Mucosa of stomach (tissue), 1 donor: ENCODE data around the gene BPIFB4.

ENCODE experiments used
- H3K27me3 ChIP-seq: one replicate; pipeline ENCODE4 v1.7.0; 2013; ENCODE audit warnings: mild to moderate bottlenecking, low read length; ENCODE audit not compliant: control insufficient read depth, insufficient read depth
- H3K36me3 ChIP-seq: one replicate; pipeline ENCODE4 v1.7.0; 2013; ENCODE audit warnings: low read length; ENCODE audit not compliant: control insufficient read depth, insufficient read depth
- H3K4me1 ChIP-seq: one replicate; pipeline ENCODE4 v1.7.0; 2013; ENCODE audit warnings: mild to moderate bottlenecking, low read length; ENCODE audit not compliant: control insufficient read depth, insufficient read depth
- H3K4me3 ChIP-seq: one replicate; pipeline ENCODE4 v1.7.0; 2013; ENCODE audit warnings: low read length
- H3K9ac ChIP-seq: one replicate; pipeline ENCODE4 v1.7.0; 2013; ENCODE audit warnings: mild to moderate bottlenecking, low read length, moderate library complexity
- H3K9me3 ChIP-seq: one replicate; pipeline ENCODE4 v1.7.0; 2013; ENCODE audit warnings: mild to moderate bottlenecking, low read length, moderate library complexity; ENCODE audit not compliant: control insufficient read depth
- donor health status: Pancreatic carcinoma.

The BPIFB4 gene

DNA sequence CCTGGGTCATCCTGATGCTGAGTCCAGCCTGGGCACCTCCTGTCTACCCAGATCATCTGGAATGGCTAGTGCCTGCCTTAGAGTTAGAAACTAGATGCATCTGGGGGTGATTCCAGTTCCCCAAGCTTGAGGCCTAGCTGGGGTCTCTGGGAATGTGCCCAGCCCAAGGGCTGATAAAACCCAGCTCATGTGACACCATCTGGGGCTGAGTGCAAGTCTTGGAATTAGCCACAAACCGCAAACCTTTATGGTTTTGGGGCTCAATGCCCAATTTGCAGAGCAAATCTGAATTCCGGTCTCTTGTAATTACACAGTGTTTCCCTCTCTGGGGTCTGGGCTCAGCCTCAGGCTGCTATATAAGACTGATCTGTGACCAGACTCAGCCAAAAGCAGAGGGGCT, at the start of gene BPIFB4:
TSS of gene BPIFB4 (plus strand) at position 385 of the 400 bp plus-strand sequence. CDS start 1,884 bp downstream, outside the sequence.
- Histone ChIP-seq H3K4me3 (no peak within 1 kb of the TSS), H3K27me3 (peaks cover 6% of the 10 kb centered on the region), H3K9me3 (no peaks in the 10 kb centered on the region), H3K4me1 (no peaks in the 10 kb centered on the region), H3K9ac (no peak within 1 kb of the TSS), H3K36me3 (no peaks in the 10 kb centered on the region)

DNA sequence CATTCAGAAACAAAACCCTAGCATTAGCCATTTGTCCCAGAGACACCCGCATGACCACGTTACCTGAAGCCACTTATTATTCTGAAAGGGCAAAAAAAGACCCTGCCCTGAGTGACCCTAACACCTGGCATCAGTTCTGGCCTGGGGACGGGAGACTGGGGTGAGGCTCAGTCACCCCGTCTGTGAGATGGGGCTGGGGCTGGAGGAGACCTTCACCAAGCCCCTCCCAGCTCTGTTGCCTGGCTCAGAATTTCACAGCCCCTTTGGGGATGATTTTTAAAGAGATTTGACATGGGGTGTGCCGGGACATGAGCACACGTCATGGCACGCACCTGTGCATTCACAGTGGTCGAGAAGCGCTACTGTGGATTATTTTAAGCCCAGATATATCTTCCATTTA, 49.4 kb upstream of the BPIFB4 start:
- Histone ChIP-seq H3K27me3 (peaks cover 6% of the 10 kb centered on the region), H3K4me3 (no peak overlapping the region), H3K9me3 (no peaks in the 10 kb centered on the region), H3K4me1 (no peaks in the 10 kb centered on the region), H3K36me3 (no peaks in the 10 kb centered on the region), H3K9ac (no peak overlapping the region)

DNA sequence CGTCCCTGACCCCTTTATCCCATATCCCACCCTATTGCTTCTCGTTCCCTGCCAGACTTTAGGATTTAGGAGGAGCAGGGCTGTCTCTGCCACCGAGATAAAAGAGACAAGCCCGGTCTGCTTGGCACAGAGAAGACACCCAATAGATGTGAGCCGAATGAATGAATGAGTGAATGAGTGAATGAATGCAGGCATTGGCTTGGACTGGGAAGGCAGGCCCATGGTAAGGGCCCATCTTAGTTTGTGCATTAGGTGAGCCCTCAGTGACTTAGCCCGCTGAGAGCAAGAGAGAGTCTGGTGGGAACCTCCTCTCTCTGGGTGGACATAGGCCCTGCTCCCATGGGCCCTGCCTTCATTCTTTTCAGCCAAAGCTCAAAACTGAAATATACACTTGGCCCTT, 48.9 kb upstream of the BPIFB4 start:
- Histone ChIP-seq H3K9ac (no peak overlapping the region), H3K4me3 (no peak overlapping the region), H3K27me3 (peaks cover 6% of the 10 kb centered on the region), H3K9me3 (no peaks in the 10 kb centered on the region), H3K36me3 (no peaks in the 10 kb centered on the region), H3K4me1 (no peaks in the 10 kb centered on the region)

DNA sequence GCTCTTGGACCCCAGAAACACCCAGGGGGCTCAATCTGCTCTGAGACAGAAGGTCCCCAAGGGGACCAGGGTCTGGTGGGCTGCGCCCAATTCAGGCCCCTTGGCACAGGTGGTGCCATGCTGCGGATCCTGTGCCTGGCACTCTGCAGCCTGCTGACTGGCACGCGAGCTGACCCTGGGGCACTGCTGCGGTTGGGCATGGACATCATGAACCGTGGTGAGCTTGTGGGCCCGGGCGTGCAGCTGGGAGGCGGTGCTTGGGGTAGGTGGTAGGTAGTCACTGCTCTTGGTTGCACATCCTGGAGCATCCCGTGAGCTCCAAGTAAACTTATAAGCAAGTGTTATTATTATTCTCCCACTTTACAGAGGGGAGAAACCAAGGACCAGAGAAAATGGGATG, 47.9 kb upstream of the BPIFB4 start, which contains the start of gene BPIFB6:
TSS of gene BPIFB6 (plus strand) at position 118 of the 400 bp plus-strand sequence. CDS start at position 118, 0 bp downstream.
- Histone ChIP-seq H3K9ac (no peak within 1 kb of the TSS), H3K27me3 (peaks cover 6% of the 10 kb centered on the region), H3K4me3 (no peak within 1 kb of the TSS), H3K9me3 (no peaks in the 10 kb centered on the region), H3K4me1 (no peaks in the 10 kb centered on the region), H3K36me3 (no peaks in the 10 kb centered on the region)

DNA sequence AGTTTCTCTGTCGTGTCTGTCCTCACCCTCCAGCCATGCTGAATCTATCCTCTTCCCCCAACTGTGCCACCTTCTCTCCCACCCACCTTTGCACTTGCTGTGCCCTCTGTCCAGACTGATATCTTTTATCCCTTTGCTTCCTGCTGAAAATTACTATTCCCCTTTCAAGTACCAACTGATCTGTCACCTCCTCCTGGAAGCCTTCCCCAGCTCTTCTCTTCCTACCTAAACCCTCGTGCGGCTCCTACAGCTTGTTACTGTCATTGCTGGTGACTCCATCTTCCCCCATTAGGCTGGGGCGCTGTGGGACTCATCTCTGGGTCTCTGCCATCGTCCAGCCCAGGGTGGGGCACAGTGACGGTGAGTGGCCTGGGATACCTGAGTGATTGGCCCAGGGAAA, 46.9 kb upstream of the BPIFB4 start:
- H3K9me3 ChIP-seq: no peaks in the 10 kb centered on the region
- no peaks in the 10 kb centered on the region for H3K27me3 ChIP-seq
- no peaks in the 10 kb centered on the region for H3K4me1 ChIP-seq
- no peak overlapping the region for H3K4me3 ChIP-seq
- no peak overlapping the region for H3K9ac ChIP-seq
- H3K36me3 ChIP-seq: no peaks in the 10 kb centered on the region

DNA sequence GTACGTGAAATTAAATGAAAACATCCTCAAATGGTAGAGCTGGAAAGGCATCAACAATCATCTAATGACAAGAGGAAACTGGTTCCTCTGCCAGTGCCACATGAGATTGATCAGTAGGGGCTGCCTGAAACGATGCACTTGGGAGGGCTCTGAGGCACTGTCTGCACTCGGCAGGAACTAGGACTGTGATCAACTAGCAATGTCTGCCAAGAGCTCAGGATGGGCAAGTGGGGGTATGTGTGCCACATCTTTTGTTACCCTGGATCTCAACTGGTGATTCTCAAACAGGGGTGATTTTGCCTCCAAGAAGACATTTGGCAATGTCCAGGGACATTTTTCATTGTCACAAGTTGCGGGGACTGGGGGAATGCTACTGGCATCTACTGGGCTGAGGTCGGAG, 46.1 kb upstream of the BPIFB4 start:
- H3K9ac ChIP-seq: no peak overlapping the region
- no peaks in the 10 kb centered on the region for H3K4me1 ChIP-seq
- H3K36me3 ChIP-seq: no peaks in the 10 kb centered on the region
- H3K4me3 ChIP-seq: no peak overlapping the region
- H3K9me3 ChIP-seq: no peaks in the 10 kb centered on the region
- no peaks in the 10 kb centered on the region for H3K27me3 ChIP-seq

DNA sequence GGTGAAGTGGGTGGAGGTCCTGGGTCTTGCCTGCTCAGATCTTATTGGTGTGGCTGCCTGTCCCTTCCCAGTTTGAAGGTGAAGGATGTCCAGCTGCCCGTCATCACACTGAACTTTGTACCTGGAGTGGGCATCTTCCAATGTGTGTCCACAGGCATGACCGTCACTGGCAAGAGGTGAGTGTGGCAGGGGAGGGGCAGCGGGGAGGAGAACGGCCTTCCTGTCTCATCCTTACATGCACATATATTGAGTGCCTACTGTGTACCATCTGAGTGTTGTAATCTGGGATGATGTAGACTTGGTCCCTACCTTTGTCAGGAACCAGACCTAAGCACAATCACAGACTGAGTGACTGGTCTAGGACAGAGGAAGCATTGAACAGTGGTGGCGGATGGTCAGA, 45.3 kb upstream of the BPIFB4 start:
- H3K4me1 ChIP-seq: no peaks in the 10 kb centered on the region
- H3K9me3 ChIP-seq: no peaks in the 10 kb centered on the region
- no peaks in the 10 kb centered on the region for H3K27me3 ChIP-seq
- H3K36me3 ChIP-seq: no peaks in the 10 kb centered on the region
- no peak overlapping the region for H3K9ac ChIP-seq
- H3K4me3 ChIP-seq: no peak overlapping the region

DNA sequence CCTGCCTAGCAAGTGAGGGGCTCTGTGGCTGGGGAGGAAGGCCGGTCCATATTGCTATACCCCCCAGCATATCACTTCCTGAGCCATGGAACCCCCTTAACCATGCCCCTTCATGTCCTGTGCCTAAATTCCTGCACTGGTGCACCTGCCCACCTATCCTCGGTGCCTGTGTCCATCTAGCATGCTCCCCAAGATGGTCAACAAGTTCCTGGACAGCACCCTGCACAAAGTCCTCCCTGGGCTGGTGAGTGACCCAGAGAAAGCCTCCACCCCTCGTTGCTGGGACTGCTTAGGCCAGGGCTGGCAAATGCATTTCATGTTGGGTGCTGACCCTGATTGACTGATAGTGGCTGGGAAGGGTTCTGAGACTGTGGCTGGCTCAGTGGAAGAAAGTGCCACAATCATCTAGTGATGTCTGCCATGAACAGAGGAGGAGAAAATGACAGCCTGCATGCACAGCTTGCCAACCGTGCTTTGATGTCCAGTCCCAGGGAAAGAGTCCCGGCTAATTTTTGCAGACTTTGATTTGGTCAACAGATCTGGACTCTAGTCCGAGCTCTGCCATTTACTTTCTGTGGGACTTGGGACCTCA, 44.4 kb upstream of the BPIFB4 start:
- no peaks in the 10 kb centered on the region for H3K4me1 ChIP-seq
- H3K4me3 ChIP-seq: no peak overlapping the region
- H3K9me3 ChIP-seq: no peaks in the 10 kb centered on the region
- H3K9ac ChIP-seq: no peak overlapping the region
- no peaks in the 10 kb centered on the region for H3K27me3 ChIP-seq
- H3K36me3 ChIP-seq: no peaks in the 10 kb centered on the region

DNA sequence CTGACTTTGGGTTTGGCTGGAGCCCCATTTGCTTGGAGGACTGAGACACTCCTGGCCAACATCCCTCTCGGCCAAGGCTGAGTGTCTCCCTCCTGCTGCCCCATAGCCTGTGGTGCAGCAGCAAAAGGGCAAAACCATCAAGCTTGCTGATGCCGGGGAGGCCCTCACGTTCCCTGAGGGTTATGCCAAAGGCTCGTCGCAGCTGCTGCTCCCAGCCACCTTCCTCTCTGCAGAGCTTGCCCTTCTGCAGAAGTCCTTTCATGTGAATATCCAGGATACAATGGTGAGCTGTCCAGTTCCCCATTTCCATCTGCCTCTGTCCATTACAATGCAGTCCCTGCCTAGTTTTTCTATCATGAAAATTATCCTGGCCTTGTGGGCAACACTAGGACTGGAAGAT, 42.0 kb upstream of the BPIFB4 start:
- H3K9me3 ChIP-seq: no peaks in the 10 kb centered on the region
- no peaks in the 10 kb centered on the region for H3K27me3 ChIP-seq
- H3K36me3 ChIP-seq: no peaks in the 10 kb centered on the region
- no peak overlapping the region for H3K4me3 ChIP-seq
- H3K4me1 ChIP-seq: no peaks in the 10 kb centered on the region
- no peak overlapping the region for H3K9ac ChIP-seq

DNA sequence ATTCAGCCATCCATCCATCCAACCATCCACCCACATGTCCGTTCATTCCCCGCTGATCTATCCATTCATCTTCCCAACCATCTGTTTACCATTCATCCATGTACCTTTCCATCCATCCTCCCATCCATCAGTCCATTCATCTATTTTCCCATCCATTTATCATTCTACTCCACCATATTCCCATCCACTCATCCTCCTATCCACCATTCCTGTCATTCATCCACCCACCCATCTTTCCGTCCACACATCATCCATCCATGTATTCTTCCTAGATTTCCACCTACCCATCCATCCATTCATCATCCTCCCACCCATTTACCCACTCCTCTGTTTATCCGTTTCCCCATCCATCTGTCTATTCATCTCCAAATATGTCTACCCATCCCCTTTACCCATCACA, 41.2 kb upstream of the BPIFB4 start:
- Histone ChIP-seq H3K27me3 (no peaks in the 10 kb centered on the region), H3K9me3 (no peaks in the 10 kb centered on the region), H3K4me1 (no peaks in the 10 kb centered on the region), H3K4me3 (no peak overlapping the region), H3K36me3 (no peaks in the 10 kb centered on the region), H3K9ac (no peak overlapping the region)

DNA sequence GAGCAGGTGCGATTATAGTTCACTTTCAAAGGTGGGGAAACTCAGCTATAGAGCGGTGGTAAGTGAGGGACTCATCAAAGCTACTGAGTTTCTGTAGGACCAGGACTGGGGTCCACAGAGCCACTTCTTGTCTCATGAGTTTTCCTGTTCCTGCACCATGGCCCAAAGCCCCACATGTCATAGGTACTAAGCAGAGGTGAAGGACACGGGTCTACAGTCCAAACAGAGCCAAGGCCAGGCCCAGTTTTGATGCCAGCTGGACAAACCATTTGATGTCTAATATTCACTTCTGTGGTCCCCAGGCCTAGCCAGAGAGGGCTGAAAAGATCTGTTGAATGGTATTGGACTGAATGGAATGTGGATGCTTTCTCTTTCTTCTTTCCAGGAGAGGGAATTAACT, 37.0 kb upstream of the BPIFB4 start:
- Histone ChIP-seq H3K9me3 (no peaks in the 10 kb centered on the region), H3K36me3 (no peaks in the 10 kb centered on the region), H3K4me1 (no peaks in the 10 kb centered on the region), H3K9ac (no peak overlapping the region), H3K4me3 (no peak overlapping the region), H3K27me3 (no peaks in the 10 kb centered on the region)

DNA sequence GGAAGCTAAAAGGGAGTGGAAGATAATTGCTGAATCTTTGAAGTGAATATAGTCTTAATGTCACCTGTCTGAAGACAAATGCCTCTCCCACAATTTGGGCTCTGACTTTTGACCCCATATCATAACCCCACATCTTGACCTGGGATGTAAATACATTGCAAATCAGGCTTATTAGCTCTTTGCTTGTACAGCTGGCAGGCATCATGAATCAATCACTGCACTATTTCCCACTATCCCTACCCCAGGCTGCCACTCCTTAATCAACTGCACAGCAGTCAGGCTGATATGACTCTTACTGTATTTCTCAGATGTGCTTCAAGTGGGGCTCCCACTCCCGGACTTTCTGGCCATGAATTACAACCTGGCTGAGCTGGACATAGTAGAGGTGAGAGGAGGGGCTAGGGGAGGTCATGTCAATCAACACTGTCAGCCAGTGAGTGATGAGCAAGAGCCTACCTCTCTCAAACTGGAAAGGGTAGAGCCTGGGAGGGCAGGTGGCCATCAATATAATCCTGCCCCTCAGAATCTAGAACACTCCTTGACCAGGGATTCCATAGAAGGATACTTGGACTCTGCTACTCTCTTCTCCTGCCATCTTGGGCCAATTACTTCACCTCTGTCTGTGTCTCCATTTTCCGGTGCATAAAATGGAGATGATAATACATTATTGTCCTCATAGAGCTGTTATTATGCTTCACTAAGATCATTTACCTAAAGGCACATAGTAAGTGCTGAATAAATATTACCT, 36.3 kb upstream of the BPIFB4 start:
- Histone ChIP-seq H3K9me3 (no peaks in the 10 kb centered on the region), H3K9ac (no peak overlapping the region), H3K36me3 (no peaks in the 10 kb centered on the region), H3K4me3 (no peak overlapping the region), H3K4me1 (no peaks in the 10 kb centered on the region), H3K27me3 (no peaks in the 10 kb centered on the region)
